GM08714 (cell line): ENCODE results near the gene PRKRIP1.
"Not testable (repeated sequence)": the region's sequence is repeated elsewhere in the genome, so short reads cannot be mapped to it uniquely, and the experiment has no call there.

Experiments
- H3K4me3 ChIP-seq: fragments of 200-500 bp; sonication (Bioruptor generic); 2 replicates; pipeline ENCODE4 v1.5.1; 2014; ENCODE audit warnings: mild to moderate bottlenecking, low read length, inconsistent platforms
- ZNF274 ChIP-seq: IDR thresholded peaks from 2 replicates; pipeline ENCODE4 v1.6.1; 2012; ENCODE audit warnings: mild to moderate bottlenecking, low read depth, low read length

The PRKRIP1 gene

GRCh38 chr7:102392330-102392729, 3.8 kb upstream of the PRKRIP1 start:
- TF ChIP-seq ZNF274: no peak
- H3K4me3 ChIP-seq: no peak overlapping the region

- TF ChIP-seq ZNF274: no peak
These were observed 2.7 kb upstream of the PRKRIP1 start for GRCh38 chr7:102393467-102393866.

GRCh38 chr7:102395592-102395872, 631 bp upstream of the PRKRIP1 start:
- no peak for TF ChIP-seq ZNF274
- peak overlapping the region; percentile 31; the same call in 1 of the 2 replicates for H3K4me3 ChIP-seq

More at GRCh38 chr7:102393467-102393866, 2.7 kb upstream of the PRKRIP1 start:
- no peak overlapping the region for H3K4me3 ChIP-seq

- H3K4me3 ChIP-seq: peak overlapping the region; percentile 87
- TF ChIP-seq ZNF274: no peak
These were observed 502 bp downstream of the PRKRIP1 start for GRCh38 chr7:102396710-102397019.

- TF ChIP-seq ZNF274: no peak
- H3K4me3 ChIP-seq: no peak overlapping the region
These were observed 2.4 kb downstream of the PRKRIP1 start for GRCh38 chr7:102398543-102398942.

GRCh38 chr7:102400360-102400759, 4.2 kb downstream of the PRKRIP1 start:
- TF ChIP-seq ZNF274: no peak
- H3K4me3 ChIP-seq: no peak overlapping the region

GRCh38 chr7:102403563-102403962, 7.4 kb downstream of the PRKRIP1 start:
- no peak overlapping the region for H3K4me3 ChIP-seq
- TF ChIP-seq ZNF274: no peak

- TF ChIP-seq ZNF274: no peak
- no peak overlapping the region for H3K4me3 ChIP-seq
These were observed 8.1 kb downstream of the PRKRIP1 start for GRCh38 chr7:102404005-102404861.

- not testable (repeated sequence) for H3K4me3 ChIP-seq
These were observed 8.7 kb downstream of the PRKRIP1 start for GRCh38 chr7:102404862-102405188.

- H3K4me3 ChIP-seq: no peak overlapping the region
- TF ChIP-seq ZNF274: no peak
These were observed 11.7 kb downstream of the PRKRIP1 start for GRCh38 chr7:102407910-102408309.

- H3K4me3 ChIP-seq: not testable (repeated sequence)
These were observed 12.4 kb downstream of the PRKRIP1 start for GRCh38 chr7:102408530-102408929.

GRCh38 chr7:102409340-102409739, 13.2 kb downstream of the PRKRIP1 start:
- no peak for TF ChIP-seq ZNF274
- no peak overlapping the region for H3K4me3 ChIP-seq

GRCh38 chr7:102410123-102410522, 14.0 kb downstream of the PRKRIP1 start:
- H3K4me3 ChIP-seq: no peak overlapping the region
- no peak for TF ChIP-seq ZNF274

GRCh38 chr7:102410918-102411317, 14.8 kb downstream of the PRKRIP1 start:
- TF ChIP-seq ZNF274: no peak
- H3K4me3 ChIP-seq: no peak overlapping the region

- TF ChIP-seq ZNF274: no peak
- no peak overlapping the region for H3K4me3 ChIP-seq
These were observed 16.4 kb downstream of the PRKRIP1 start for GRCh38 chr7:102412548-102412947.

- H3K4me3 ChIP-seq: no peak overlapping the region
- no peak for TF ChIP-seq ZNF274
These were observed 16.9 kb downstream of the PRKRIP1 start for GRCh38 chr7:102413091-102413490.
